Endodermal cell (in vitro differentiated cells): ENCODE measurements around the gene GTPBP4. TPM values are rescaled to one million over a fixed set of nuclear protein-coding genes. Genes with fewer than 3 reads are reported as not detected.

Source experiments
- DNase-seq: peaks from one replicate; pipeline ENCODE4 v3.0.0-alpha.2; 2017
- H3K27ac ChIP-seq: 2 replicates; pipeline ENCODE4 v1.5.1; 2013; ENCODE audit warnings: mild to moderate bottlenecking, low read depth, low read length, moderate library complexity
- H3K27me3 ChIP-seq: 2 replicates; pipeline ENCODE4 v1.6.1; 2013; ENCODE audit warnings: mild to moderate bottlenecking, low read length, moderate library complexity; ENCODE audit not compliant: insufficient read depth, control insufficient read depth, poor library complexity, severe bottlenecking
- H3K36me3 ChIP-seq: 2 replicates; pipeline ENCODE4 v1.7.0; 2013; ENCODE audit warnings: mild to moderate bottlenecking, low read length, moderate library complexity; ENCODE audit not compliant: control insufficient read depth, insufficient read depth
- H3K4me1 ChIP-seq: one replicate; pipeline ENCODE4 v1.7.0; 2013; ENCODE audit warnings: low read length; ENCODE audit not compliant: control insufficient read depth, insufficient read depth
- H3K4me3 ChIP-seq: 2 replicates; pipeline ENCODE4 v1.5.1; 2013; ENCODE audit warnings: mild to moderate bottlenecking, low read length, moderate library complexity
- H3K9ac ChIP-seq: 2 replicates; pipeline ENCODE4 v1.6.1; 2013; ENCODE audit warnings: mild to moderate bottlenecking, low read length, moderate library complexity; ENCODE audit not compliant: poor library complexity, severe bottlenecking; ENCODE audit errors: extremely low read depth
- H3K9me3 ChIP-seq: 2 replicates; pipeline ENCODE4 v1.6.1; 2013; ENCODE audit warnings: mild to moderate bottlenecking, low read length, moderate library complexity; ENCODE audit not compliant: control insufficient read depth
- H3K27ac Mint-ChIP-seq: 2 replicates; pipeline ENCODE4 v1.8.0; 2020; ENCODE audit warnings: mixed read lengths
- H3K27me3 Mint-ChIP-seq: 2 replicates; pipeline ENCODE4 v1.8.0; 2021; ENCODE audit warnings: mild to moderate bottlenecking, mixed read lengths; ENCODE audit not compliant: insufficient read depth
- H3K36me3 Mint-ChIP-seq: 2 replicates; pipeline ENCODE4 v1.8.0; 2020; ENCODE audit warnings: low read depth, mixed read lengths
- H3K4me1 Mint-ChIP-seq: 2 replicates; pipeline ENCODE4 v1.8.0; 2020; ENCODE audit warnings: mixed read lengths
- H3K4me3 Mint-ChIP-seq: 2 replicates; pipeline ENCODE4 v1.8.0; 2020; ENCODE audit warnings: mild to moderate bottlenecking, moderate library complexity, mixed read lengths
- H3K9me3 Mint-ChIP-seq: 2 replicates; pipeline ENCODE4 v1.8.0; 2020; ENCODE audit warnings: mild to moderate bottlenecking, mixed read lengths
- WGBS, 2 experiments: methylation state at CpG; one replicate each; pipeline versions ENCODE4 v1.1.5 to v1.1.7; 2013; ENCODE audit warnings: missing lambda C conversion rate in 2 of 2, mixed read lengths in 1 of 2; ENCODE audit not compliant: insufficient coverage in 1 of 2, insufficient read length in 1 of 2; 5-methylcytosine and 5-hydroxymethylcytosine counted together
- total RNA-seq, 2 donors: library from RNA; stranded (reverse); fragmentation: NEBNext Ultra II Directional in 1 of 2; extraction: Animal tissue kit (Norgen Biotek cat#: 25700) in 1 of 2; gene quantifications; 2 replicates in 1 of 2; 3 replicates in 1 of 2; pipeline ENCODE4 v1.2.1, GENCODE V29; 2021
- TF ChIP-seq, protein P1 (sequence below): fragments of 200-600 bp; sonication (generic); conservative IDR thresholded peaks from 2 replicates; pipeline ENCODE4 v1.5.0; 2021; ENCODE audit warnings: antibody characterized with exemption, mild to moderate bottlenecking

Gene GTPBP4
- total RNA-seq, 2 donors from 2014 or later = 67.2 to 70.9 TPM

GRCh38 chr10:986137-986825 lies 2.0 kb upstream of the GTPBP4 start:
- Histone ChIP-seq H3K36me3 (peaks cover 20% of the 10 kb centered on the region), H3K27me3 (no peaks in the 10 kb centered on the region), H3K4me3 (no peak overlapping the region), H3K4me1 (no peaks in the 10 kb centered on the region), H3K9me3 (peaks cover 13% of the 10 kb centered on the region), H3K27ac (no peak overlapping the region), H3K9ac (no peak overlapping the region)
- H3K9me3 Mint-ChIP-seq = peaks cover 10% of the 10 kb centered on the region
- no peaks in the 10 kb centered on the region for H3K27me3 Mint-ChIP-seq
- peak overlapping the region; percentile 87 for H3K4me3 Mint-ChIP-seq
- peaks cover 14% of the 10 kb centered on the region for H3K4me1 Mint-ChIP-seq
- TF ChIP-seq, protein P1, sequence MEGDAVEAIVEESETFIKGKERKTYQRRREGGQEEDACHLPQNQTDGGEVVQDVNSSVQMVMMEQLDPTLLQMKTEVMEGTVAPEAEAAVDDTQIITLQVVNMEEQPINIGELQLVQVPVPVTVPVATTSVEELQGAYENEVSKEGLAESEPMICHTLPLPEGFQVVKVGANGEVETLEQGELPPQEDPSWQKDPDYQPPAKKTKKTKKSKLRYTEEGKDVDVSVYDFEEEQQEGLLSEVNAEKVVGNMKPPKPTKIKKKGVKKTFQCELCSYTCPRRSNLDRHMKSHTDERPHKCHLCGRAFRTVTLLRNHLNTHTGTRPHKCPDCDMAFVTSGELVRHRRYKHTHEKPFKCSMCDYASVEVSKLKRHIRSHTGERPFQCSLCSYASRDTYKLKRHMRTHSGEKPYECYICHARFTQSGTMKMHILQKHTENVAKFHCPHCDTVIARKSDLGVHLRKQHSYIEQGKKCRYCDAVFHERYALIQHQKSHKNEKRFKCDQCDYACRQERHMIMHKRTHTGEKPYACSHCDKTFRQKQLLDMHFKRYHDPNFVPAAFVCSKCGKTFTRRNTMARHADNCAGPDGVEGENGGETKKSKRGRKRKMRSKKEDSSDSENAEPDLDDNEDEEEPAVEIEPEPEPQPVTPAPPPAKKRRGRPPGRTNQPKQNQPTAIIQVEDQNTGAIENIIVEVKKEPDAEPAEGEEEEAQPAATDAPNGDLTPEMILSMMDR = no peak
- peaks cover 24% of the 10 kb centered on the region for H3K36me3 Mint-ChIP-seq
- no peak for DNase-seq
- H3K27ac Mint-ChIP-seq = no peak overlapping the region
- 94 to 95% methylated on average over 5 to 7 of the region's 7 CpGs for WGBS, 2 experiments

- no peaks in the 10 kb centered on the region for H3K27me3 ChIP-seq
- Mint-ChIP-seq H3K27ac (peak overlapping the region; percentile 87), H3K9me3 (peaks cover 3% of the 10 kb centered on the region), H3K4me1 (peaks cover 14% of the 10 kb centered on the region), H3K36me3 (peaks cover 26% of the 10 kb centered on the region), H3K27me3 (no peaks in the 10 kb centered on the region), H3K4me3 (peak overlapping the region; percentile 87)
- peak overlapping the region; percentile 87 for H3K4me3 ChIP-seq
- no peak for DNase-seq
- TF ChIP-seq, protein P1 = no peak
- H3K27ac ChIP-seq = no peak overlapping the region
- WGBS, 2 experiments = 75 to 83% methylated on average over 14 of the region's 14 CpGs
- H3K36me3 ChIP-seq = peaks cover 21% of the 10 kb centered on the region
- peaks cover 5% of the 10 kb centered on the region for H3K9me3 ChIP-seq
- H3K9ac ChIP-seq = peak overlapping the region; percentile 95
- no peaks in the 10 kb centered on the region for H3K4me1 ChIP-seq
Observed at GRCh38 chr10:986881-987619, 1.2 kb upstream of the GTPBP4 start.

GRCh38 chr10:987620-987869 lies 689 bp upstream of the GTPBP4 start:
- Histone ChIP-seq H3K27ac (peak overlapping the region; percentile 81), H3K4me3 (peak overlapping the region; percentile 87), H3K9ac (peak overlapping the region; percentile 95), H3K4me1 (no peaks in the 10 kb centered on the region), H3K27me3 (no peaks in the 10 kb centered on the region), H3K36me3 (peaks cover 26% of the 10 kb centered on the region), H3K9me3 (peaks cover 5% of the 10 kb centered on the region)
- H3K27me3 Mint-ChIP-seq = no peaks in the 10 kb centered on the region
- H3K4me3 Mint-ChIP-seq = peak overlapping the region; percentile 87
- DNase-seq = no peak
- peaks cover 14% of the 10 kb centered on the region for H3K4me1 Mint-ChIP-seq
- TF ChIP-seq, protein P1 = no peak
- peak overlapping the region; percentile 87 for H3K27ac Mint-ChIP-seq
- 10% methylated on average over 7 of the region's 7 CpGs; no CpG with 5 or more reads in 1 of the 2 experiments for WGBS, 2 experiments
- peaks cover 1% of the 10 kb centered on the region for H3K9me3 Mint-ChIP-seq
- H3K36me3 Mint-ChIP-seq = peaks cover 28% of the 10 kb centered on the region
